H1 (cell line): ENCODE measurements around the gene SIGLEC12. TPM values are rescaled to one million over a fixed set of nuclear protein-coding genes. Genes with fewer than 3 reads are reported as not detected.

Experiments used
- BRCA1 ChIP-seq: IDR thresholded peaks from 2 replicates; pipeline ENCODE4 v1.6.1; 2012; ENCODE audit warnings: low read depth, low read length, improper control_type of control experiment
- CBX5 ChIP-seq: fragments of 300-800, 300-1000 bp; sonication (generic); IDR thresholded peaks from 2 replicates; pipeline ENCODE4 v1.7.1; 2016; ENCODE audit warnings: antibody characterized with exemption, low read length, low read depth
- EP300 ChIP-seq, 2 experiments: IDR thresholded peaks; 1 replicate in 1 of 2; 2 replicates in 1 of 2; pipeline ENCODE4 v1.6.1; 2011 to 2012; ENCODE audit warnings: low read depth in 2 of 2, low read length in 2 of 2, mild to moderate bottlenecking in 2 of 2, borderline replicate concordance in 1 of 2, inconsistent platforms in 1 of 2, moderate library complexity in 1 of 2
- EZH2 ChIP-seq: fragments of 200-600 bp; sonication (generic); IDR thresholded peaks from 2 replicates; pipeline ENCODE4 v1.7.1; 2012; ENCODE audit warnings: low read depth, mild to moderate bottlenecking, moderate library complexity, low read length, inconsistent platforms; ENCODE audit not compliant: severe bottlenecking
- NANOG ChIP-seq: IDR thresholded peaks from 2 replicates; pipeline ENCODE4 v1.6.1; 2011; ENCODE audit warnings: low read length, low read depth, mild to moderate bottlenecking, inconsistent platforms; ENCODE audit not compliant: insufficient read depth, poor library complexity, severe bottlenecking
- NRF1 ChIP-seq: IDR thresholded peaks from 2 replicates; pipeline ENCODE4 v1.6.1; 2011; ENCODE audit warnings: mild to moderate bottlenecking, low read depth, low read length, improper control_type of control experiment
- TAF1 ChIP-seq: IDR thresholded peaks from 2 replicates; pipeline ENCODE4 v1.6.1; 2011; ENCODE audit warnings: mild to moderate bottlenecking, low read depth, low read length
- polyA plus RNA-seq, 7 experiments: library from polyadenylated mRNA; depleted of rRNA in 3 of 7; stranded (reverse) in 5 of 7; unstranded in 2 of 7; fragments of >200 nt in 5 of 7; fragments of 200-250 nt in 2 of 7; gene quantifications; 1 replicate in 5 of 7; 2 replicates in 1 of 7; 4 replicates in 1 of 7; pipeline versions ENCODE4 v1.2.1 to v1.2.3, GENCODE V29; 2011 to 2013; ENCODE audit warnings: missing spikeins in 2 of 7, mixed read lengths in 2 of 7
- total RNA-seq: library from RNA; stranded (reverse); fragmentation: NEBNext Ultra II Directional; extraction: Animal tissue kit (Norgen Biotek cat#: 25700); gene quantifications from 2 replicates; pipeline ENCODE4 v1.2.1, GENCODE V29; 2021
- TF ChIP-seq, protein P1 (sequence below): fragments of 300-600 bp; sonication (generic); IDR thresholded peaks from 2 replicates; pipeline ENCODE4 v1.7.1; 2012; ENCODE audit warnings: low read length, moderate library complexity, mild to moderate bottlenecking, inconsistent platforms; ENCODE audit not compliant: insufficient replicate concordance
- TF ChIP-seq, protein P2 (sequence below): IDR thresholded peaks from 2 replicates; pipeline ENCODE4 v1.6.1; 2012; ENCODE audit warnings: low read length, inconsistent platforms

SIGLEC12 gene
- total and polyA plus RNA-seq, 2 of the 8 experiments (the other 6 are each of a cell fraction or from before 2014, with no cell fraction given): not detected

DNA sequence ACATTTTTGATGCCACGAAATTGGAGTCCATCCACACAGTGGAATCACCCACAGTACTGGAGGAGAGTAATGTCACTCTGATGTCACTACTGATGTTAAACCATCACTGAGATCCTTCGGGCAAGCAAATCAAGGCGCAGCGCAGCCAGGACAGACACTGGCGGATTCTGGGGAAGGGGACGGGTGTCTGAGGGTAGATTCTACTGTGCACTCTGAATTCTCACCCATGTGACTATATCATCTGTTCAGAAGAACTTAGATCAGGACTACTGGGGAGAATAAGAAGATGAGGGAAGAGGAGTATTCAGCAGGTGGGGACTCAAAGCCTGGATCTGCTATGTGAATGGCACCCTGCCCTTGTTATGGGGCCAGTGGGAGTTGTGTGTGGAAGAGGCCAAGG is 42.4 kb upstream of the SIGLEC12 start (continued):
- TF ChIP-seq, protein P1, sequence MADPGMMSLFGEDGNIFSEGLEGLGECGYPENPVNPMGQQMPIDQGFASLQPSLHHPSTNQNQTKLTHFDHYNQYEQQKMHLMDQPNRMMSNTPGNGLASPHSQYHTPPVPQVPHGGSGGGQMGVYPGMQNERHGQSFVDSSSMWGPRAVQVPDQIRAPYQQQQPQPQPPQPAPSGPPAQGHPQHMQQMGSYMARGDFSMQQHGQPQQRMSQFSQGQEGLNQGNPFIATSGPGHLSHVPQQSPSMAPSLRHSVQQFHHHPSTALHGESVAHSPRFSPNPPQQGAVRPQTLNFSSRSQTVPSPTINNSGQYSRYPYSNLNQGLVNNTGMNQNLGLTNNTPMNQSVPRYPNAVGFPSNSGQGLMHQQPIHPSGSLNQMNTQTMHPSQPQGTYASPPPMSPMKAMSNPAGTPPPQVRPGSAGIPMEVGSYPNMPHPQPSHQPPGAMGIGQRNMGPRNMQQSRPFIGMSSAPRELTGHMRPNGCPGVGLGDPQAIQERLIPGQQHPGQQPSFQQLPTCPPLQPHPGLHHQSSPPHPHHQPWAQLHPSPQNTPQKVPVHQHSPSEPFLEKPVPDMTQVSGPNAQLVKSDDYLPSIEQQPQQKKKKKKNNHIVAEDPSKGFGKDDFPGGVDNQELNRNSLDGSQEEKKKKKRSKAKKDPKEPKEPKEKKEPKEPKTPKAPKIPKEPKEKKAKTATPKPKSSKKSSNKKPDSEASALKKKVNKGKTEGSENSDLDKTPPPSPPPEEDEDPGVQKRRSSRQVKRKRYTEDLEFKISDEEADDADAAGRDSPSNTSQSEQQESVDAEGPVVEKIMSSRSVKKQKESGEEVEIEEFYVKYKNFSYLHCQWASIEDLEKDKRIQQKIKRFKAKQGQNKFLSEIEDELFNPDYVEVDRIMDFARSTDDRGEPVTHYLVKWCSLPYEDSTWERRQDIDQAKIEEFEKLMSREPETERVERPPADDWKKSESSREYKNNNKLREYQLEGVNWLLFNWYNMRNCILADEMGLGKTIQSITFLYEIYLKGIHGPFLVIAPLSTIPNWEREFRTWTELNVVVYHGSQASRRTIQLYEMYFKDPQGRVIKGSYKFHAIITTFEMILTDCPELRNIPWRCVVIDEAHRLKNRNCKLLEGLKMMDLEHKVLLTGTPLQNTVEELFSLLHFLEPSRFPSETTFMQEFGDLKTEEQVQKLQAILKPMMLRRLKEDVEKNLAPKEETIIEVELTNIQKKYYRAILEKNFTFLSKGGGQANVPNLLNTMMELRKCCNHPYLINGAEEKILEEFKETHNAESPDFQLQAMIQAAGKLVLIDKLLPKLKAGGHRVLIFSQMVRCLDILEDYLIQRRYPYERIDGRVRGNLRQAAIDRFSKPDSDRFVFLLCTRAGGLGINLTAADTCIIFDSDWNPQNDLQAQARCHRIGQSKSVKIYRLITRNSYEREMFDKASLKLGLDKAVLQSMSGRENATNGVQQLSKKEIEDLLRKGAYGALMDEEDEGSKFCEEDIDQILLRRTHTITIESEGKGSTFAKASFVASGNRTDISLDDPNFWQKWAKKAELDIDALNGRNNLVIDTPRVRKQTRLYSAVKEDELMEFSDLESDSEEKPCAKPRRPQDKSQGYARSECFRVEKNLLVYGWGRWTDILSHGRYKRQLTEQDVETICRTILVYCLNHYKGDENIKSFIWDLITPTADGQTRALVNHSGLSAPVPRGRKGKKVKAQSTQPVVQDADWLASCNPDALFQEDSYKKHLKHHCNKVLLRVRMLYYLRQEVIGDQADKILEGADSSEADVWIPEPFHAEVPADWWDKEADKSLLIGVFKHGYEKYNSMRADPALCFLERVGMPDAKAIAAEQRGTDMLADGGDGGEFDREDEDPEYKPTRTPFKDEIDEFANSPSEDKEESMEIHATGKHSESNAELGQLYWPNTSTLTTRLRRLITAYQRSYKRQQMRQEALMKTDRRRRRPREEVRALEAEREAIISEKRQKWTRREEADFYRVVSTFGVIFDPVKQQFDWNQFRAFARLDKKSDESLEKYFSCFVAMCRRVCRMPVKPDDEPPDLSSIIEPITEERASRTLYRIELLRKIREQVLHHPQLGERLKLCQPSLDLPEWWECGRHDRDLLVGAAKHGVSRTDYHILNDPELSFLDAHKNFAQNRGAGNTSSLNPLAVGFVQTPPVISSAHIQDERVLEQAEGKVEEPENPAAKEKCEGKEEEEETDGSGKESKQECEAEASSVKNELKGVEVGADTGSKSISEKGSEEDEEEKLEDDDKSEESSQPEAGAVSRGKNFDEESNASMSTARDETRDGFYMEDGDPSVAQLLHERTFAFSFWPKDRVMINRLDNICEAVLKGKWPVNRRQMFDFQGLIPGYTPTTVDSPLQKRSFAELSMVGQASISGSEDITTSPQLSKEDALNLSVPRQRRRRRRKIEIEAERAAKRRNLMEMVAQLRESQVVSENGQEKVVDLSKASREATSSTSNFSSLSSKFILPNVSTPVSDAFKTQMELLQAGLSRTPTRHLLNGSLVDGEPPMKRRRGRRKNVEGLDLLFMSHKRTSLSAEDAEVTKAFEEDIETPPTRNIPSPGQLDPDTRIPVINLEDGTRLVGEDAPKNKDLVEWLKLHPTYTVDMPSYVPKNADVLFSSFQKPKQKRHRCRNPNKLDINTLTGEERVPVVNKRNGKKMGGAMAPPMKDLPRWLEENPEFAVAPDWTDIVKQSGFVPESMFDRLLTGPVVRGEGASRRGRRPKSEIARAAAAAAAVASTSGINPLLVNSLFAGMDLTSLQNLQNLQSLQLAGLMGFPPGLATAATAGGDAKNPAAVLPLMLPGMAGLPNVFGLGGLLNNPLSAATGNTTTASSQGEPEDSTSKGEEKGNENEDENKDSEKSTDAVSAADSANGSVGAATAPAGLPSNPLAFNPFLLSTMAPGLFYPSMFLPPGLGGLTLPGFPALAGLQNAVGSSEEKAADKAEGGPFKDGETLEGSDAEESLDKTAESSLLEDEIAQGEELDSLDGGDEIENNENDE: no peak
- TF ChIP-seq NRF1 (no peak), EP300 (IDR thresholded peaks at IDR 0.05; ENCODE audit: borderline replicate concordance in 1 of 2, low read depth in 2 of 2, low read length in 2 of 2) (no peak), EZH2 (no peak), CBX5 (no peak), TAF1 (no peak), NANOG (no peak), BRCA1 (no peak)
- TF ChIP-seq, protein P2, sequence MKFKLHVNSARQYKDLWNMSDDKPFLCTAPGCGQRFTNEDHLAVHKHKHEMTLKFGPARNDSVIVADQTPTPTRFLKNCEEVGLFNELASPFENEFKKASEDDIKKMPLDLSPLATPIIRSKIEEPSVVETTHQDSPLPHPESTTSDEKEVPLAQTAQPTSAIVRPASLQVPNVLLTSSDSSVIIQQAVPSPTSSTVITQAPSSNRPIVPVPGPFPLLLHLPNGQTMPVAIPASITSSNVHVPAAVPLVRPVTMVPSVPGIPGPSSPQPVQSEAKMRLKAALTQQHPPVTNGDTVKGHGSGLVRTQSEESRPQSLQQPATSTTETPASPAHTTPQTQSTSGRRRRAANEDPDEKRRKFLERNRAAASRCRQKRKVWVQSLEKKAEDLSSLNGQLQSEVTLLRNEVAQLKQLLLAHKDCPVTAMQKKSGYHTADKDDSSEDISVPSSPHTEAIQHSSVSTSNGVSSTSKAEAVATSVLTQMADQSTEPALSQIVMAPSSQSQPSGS: no peak
